WTC11 (cell line): ENCODE measurements around the gene VAV2.

Experiments
- AFF4 ChIP-seq: sonication (generic); formaldehyde crosslinking; IDR thresholded peaks from 2 replicates; pipeline ENCODE4 v1.8.1; 2023; ENCODE audit warnings: mild to moderate bottlenecking, missing genetic modification reagents, borderline replicate concordance
- CTCF ChIP-seq: fragments of 200-600 bp; IDR thresholded peaks from 2 replicates; pipeline ENCODE4 v1.8.0; 2022; ENCODE audit warnings: antibody characterized with exemption
- TF ChIP-seq, protein P1 (sequence below): sonication (generic); formaldehyde crosslinking; IDR thresholded peaks from 2 replicates; pipeline ENCODE4 v1.8.1; 2023; ENCODE audit warnings: mild to moderate bottlenecking, missing genetic modification reagents, moderate library complexity
- TF ChIP-seq, protein P2 (sequence below): sonication (generic); formaldehyde crosslinking; IDR thresholded peaks from 2 replicates; pipeline ENCODE4 v1.8.1; 2022; ENCODE audit warnings: mild to moderate bottlenecking, moderate library complexity, missing genetic modification reagents

DNA sequence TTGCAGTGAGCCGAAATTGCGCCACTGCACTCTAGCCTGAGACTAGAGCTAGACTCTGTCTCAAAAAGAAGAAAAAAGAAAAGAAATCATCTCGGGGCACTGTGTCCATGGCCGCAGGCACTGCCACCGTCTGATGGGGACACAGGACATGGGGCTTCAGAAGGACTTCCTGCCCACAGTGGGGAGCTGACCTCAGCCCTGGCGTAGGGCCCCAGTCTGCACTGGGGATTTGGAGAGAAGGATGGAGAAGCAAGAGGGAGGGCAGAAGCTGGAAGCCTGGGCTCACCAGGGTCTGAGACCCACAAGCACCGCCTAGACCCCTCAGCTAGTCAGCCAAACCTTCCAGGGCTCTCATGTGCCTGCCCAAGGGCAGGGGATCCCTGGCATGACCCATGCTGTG is 249.9 kb downstream of the VAV2 start:
- TF ChIP-seq CTCF (no peak), AFF4 (CRISPR knock-in tag) (no peak)
- TF ChIP-seq, protein P1, sequence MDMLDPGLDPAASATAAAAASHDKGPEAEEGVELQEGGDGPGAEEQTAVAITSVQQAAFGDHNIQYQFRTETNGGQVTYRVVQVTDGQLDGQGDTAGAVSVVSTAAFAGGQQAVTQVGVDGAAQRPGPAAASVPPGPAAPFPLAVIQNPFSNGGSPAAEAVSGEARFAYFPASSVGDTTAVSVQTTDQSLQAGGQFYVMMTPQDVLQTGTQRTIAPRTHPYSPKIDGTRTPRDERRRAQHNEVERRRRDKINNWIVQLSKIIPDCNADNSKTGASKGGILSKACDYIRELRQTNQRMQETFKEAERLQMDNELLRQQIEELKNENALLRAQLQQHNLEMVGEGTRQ (CRISPR knock-in tag) = no peak
- TF ChIP-seq, protein P2, sequence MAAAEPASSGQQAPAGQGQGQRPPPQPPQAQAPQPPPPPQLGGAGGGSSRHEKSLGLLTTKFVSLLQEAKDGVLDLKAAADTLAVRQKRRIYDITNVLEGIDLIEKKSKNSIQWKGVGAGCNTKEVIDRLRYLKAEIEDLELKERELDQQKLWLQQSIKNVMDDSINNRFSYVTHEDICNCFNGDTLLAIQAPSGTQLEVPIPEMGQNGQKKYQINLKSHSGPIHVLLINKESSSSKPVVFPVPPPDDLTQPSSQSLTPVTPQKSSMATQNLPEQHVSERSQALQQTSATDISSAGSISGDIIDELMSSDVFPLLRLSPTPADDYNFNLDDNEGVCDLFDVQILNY = no peak
